ENCODE data around the gene DECR2. TPM values are rescaled to one million over a fixed set of nuclear protein-coding genes. Genes with fewer than 3 reads are reported as not detected.

The DECR2 gene
- total and polyA plus RNA-seq, 10 of the 15 experiments (the other 5 are each of a cell fraction or from before 2014, with no cell fraction given): 0.53 to 20.3 (median 6.0) TPM

- 2% methylated on average over 72 of the region's 77 CpGs for WGBS (ENCODE audit: insufficient coverage, insufficient replicate concordance, low lambda C conversion rate, missing lambda C conversion rate)
- Histone ChIP-seq H3K4me1 (ENCODE audit: control insufficient read depth, insufficient read depth, low read length) (peaks cover 15% of the 10 kb centered on the region), H3K36me3 (ENCODE audit: control insufficient read depth in 2 of 2, insufficient read depth in 2 of 2, low read length in 1 of 2) (no peaks in the 10 kb centered on the region), H3K9ac (ENCODE audit: control insufficient read depth, insufficient read depth, low read length) (peak within 1 kb of the TSS; percentile 43), H3K4me2 (ENCODE audit: control insufficient read depth, insufficient read depth) (peak within 1 kb of the TSS; percentile 99), H2AFZ (ENCODE audit: control insufficient read depth, low read depth, low read length) (peak within 1 kb of the TSS; percentile 96), H3K4me3 (peak within 1 kb of the TSS; percentile 76), H3K79me2 (ENCODE audit: control insufficient read depth, insufficient read depth, low read length) (peaks cover 11% of the 10 kb centered on the region), H4K20me1 (ENCODE audit: control insufficient read depth, insufficient read depth) (no peaks in the 10 kb centered on the region), H3K27ac (ENCODE audit: control insufficient read depth, insufficient read depth) (no peak within 1 kb of the TSS), H3K27me3 (replicated peaks in 1 of 2; ENCODE audit: control insufficient read depth in 2 of 2, insufficient read depth in 2 of 2, low read length in 1 of 2) (peaks cover 0 to 3% of the 10 kb centered on the region in 2 experiments; a peak in 1 of 4 replicates), H3K9me3 (replicated peaks; ENCODE audit: control insufficient read depth, insufficient read depth, low read length) (no peaks in the 10 kb centered on the region)
- in situ Hi-C loops (cut with MboI): no loop called here
- RAD21 ChIA-PET (ENCODE audit: unreplicated experiment): interaction anchor here (1.0 kb wide), 2 partner anchors 39 to 102 kb away, joined by 3 read pairs; partner anchors contain the start of gene CAPN15
- FAIRE-seq (no peak), ATAC-seq (peak; percentile 95), DNase-seq (ENCODE audit: low read depth, low spot score) (peak; percentile 35)
- CTCF ChIA-PET: no interaction called here
- BruUV-seq (replicated peaks): no TSS peak
- intact Hi-C loops (cut with micrococcal nuclease; ENCODE audit: unreplicated experiment): no loop called here
- SMC1A ChIA-PET (ENCODE audit: uncharacterized antibody, unreplicated experiment): no interaction called here
- POLR2A ChIA-PET: interaction anchor here (0.7 to 1.4 kb wide), 2 partner anchors 17 to 75 kb away, joined by 3 to 4 read pairs; no protein-coding TSS in a partner anchor
- TF ChIP-seq RUNX3 (IDR thresholded peaks at IDR 0.05; ENCODE audit: low read length): peak; percentile 67
- TF ChIP-seq MEF2A (IDR thresholded peaks at IDR 0.05; ENCODE audit: insufficient read depth, low read depth, low read length): no peak
- TF ChIP-seq MEF2B (IDR thresholded peaks at IDR 0.05; ENCODE audit: partially characterized antibody, poor library complexity, severe bottlenecking): no peak
- peak; percentile 41; the same call in 1 of the 2 replicates for TF ChIP-seq SMAD5 (IDR thresholded peaks at IDR 0.05; ENCODE audit: low read depth)
- no peak for TF ChIP-seq ZNF592 (IDR thresholded peaks at IDR 0.05)
- 0 out of 2 replicates have a peak, but pooled peaks have one; percentile 65 for TF ChIP-seq CREM (IDR thresholded peaks at IDR 0.05; ENCODE audit: low read depth)
- peak; percentile 31 for TF ChIP-seq MYC (IDR thresholded peaks at IDR 0.05; ENCODE audit: insufficient read depth, insufficient read length, insufficient replicate concordance, low read length, severe bottlenecking)
- TF ChIP-seq GATAD2B (conservative IDR thresholded peaks at IDR 0.05; ENCODE audit: low read depth): peak; percentile 85
- TF ChIP-seq BCL3 (IDR thresholded peaks at IDR 0.05; ENCODE audit: borderline replicate concordance, insufficient read depth, low read depth, low read length, poor library complexity, severe bottlenecking): no peak
- no peak for TF ChIP-seq RELB (IDR thresholded peaks at IDR 0.05; ENCODE audit: low read depth)
- no peak for TF ChIP-seq ZBED1 (IDR thresholded peaks at IDR 0.05; ENCODE audit: borderline replicate concordance)
- peak; percentile 41; the same call in 1 of the 2 replicates for TF ChIP-seq POLR2AphosphoS5 (IDR thresholded peaks at IDR 0.05; ENCODE audit: low read length)
- no peak for TF ChIP-seq BRCA1 (IDR thresholded peaks at IDR 0.05; ENCODE audit: low read depth, low read length)
- TF ChIP-seq SMC3 (IDR thresholded peaks at IDR 0.05; ENCODE audit: borderline replicate concordance, low read length): no peak
These were observed 23.5 kb downstream of the DECR2 start, which contains the start of gene RAB11FIP3 for GRCh38 chr16:425082-425718. Gene RAB11FIP3, plus strand, starts transcription at chr16:425649. Its CDS starts 358 bp downstream, at chr16:426007.

Data from GM12878 (cell line).